GM19099 (cell line): ENCODE results near the gene PDZRN4.

Experiments
- POLR2A ChIP-seq: IDR thresholded peaks from 3 replicates; pipeline ENCODE4 v1.6.1; 2011; ENCODE audit warnings: low read depth; ENCODE audit not compliant: insufficient read length; ENCODE audit errors: extremely low read depth

PDZRN4 gene

DNA sequence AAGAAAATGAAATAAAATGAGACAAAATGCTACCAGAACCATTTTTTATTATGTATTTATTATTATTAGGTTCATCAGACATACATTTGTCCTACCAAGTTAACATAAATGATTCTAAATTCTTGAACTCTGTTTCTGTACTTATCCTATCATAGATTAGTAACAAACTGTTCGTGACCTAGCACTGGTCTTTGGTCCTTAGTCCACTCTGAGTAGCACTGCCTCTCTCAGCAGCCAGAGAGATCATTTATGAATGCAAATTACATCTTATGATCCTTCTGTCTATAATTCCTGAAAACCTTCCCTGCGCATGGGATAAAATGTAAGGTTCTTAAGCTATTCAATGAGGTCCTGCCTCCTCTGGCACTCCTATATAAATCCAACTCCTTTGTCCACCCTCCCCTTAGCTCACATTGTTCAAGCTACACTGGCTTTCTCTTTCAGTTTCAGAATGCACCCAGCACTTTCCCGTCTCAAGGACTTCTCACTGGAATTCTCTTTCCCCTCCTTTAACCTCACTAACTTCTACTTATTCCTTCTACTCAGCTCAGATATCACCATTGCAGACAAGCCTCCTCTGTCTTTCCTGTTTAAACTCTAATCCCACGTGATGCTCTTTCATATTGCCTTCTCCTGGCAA, 17.1 kb downstream of the PDZRN4 start:
- no peak for TF ChIP-seq POLR2A

DNA sequence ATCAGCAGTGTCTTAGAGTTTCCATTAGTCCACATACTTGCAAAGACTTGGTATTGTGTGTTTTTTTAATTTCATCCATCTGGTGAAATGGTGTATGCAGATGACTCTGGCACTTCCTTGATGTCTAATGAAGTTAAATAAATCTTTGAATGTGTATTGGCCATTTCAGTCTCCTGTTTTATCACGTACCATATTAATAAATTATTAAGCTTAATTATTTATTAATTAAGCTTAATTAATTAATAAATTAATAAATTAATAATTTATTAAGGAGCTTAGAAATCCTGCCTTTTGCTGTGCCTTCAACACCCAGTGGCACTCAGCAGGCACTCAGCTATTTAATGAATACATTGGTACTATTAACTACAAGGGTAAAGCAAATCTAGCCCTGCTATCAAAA, 18.2 kb downstream of the PDZRN4 start:
- TF ChIP-seq POLR2A = no peak

DNA sequence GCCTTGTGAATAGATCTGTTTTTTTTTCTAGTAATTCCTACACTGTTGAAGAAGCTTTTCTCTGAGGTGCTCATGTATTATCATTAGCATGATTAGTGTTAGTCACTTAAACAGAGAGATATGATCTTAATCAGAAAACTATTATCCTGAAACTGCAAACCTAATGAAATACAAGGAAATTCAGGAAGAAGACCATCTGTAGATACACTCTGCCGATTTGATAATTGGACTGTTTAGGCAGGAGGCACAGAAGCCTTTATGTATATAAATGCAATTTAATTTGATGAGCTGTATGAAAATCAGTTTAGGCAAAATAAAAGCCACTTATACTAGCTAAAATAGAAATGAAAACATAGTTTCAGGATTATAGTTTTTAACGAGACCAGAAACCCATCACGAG, 23.3 kb downstream of the PDZRN4 start:
- no peak for TF ChIP-seq POLR2A

DNA sequence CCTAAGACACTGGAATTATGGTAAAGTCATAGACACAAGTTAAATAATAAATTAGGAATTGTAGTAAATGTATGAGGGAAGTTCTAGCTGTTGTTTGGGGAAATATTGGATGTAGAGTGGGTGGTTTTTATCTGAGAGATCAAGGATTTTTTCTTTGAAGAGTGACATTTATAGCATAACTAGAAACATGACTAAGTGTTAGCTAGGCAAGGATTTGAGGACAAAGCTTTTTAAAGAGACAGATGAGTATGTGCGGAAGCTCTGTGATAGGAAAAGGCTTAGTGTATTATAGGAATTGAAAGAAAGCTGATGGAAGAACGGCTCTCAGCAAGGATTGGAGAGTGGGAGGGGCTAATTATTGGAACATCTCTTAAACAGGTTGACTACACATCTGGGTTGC, 24.5 kb downstream of the PDZRN4 start:
- TF ChIP-seq POLR2A = no peak

DNA sequence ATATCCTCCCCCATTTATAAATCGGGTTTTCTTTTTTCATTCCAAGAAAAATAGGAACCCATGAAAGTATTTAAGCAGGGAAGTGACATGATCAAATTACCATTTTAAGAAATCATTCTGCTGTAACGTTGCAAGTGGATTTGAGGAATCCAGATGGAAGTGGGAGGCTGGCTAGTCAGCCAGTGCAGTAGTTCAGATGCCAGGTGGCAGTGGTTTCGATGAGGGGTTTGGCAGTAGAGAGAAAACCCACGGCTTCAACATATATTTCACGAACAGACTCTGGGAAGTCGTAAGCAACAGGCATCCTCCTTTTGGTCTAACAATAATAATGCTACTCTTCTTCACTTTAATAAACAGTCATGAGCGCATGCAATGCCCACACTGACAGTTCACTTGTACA, 25.0 kb downstream of the PDZRN4 start:
- TF ChIP-seq POLR2A = no peak

DNA sequence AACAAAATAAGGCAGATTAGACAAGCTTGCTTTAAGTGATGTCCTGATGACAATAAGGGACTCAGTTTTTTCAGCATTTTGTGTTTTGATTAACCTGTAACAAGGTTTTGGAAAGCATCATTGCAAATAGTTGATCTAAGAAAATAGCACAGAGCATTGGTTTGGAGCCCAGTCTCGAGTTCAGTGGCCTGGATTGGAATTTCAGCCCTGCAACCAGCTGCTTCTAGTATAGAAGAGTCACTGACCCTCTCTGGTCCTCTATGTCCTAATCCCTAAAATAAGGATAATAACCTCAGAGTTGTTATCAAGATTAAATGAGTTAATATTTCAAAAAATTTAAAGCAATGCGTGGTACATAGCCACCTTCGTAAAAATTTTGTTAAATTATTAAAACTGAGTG, 25.5 kb downstream of the PDZRN4 start:
- TF ChIP-seq POLR2A = no peak

DNA sequence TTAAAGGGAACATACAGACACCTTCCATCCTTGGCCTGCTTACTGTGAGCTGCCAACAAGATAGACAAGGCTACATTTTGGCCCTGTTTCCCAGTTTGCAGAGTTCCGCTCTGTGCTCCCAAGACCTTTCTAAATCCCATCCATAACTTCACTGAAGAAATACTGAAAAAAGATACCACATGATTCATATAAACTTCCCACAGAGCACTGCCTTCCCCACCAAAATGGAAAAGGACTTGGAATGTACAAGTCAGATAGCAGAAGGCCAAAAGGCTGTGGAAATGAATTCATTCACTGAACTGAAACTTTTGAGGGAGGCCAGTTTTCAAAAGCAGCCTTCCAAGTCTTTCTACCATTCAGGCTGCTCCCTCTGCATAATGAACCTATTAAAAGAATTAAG, 29.6 kb downstream of the PDZRN4 start:
- TF ChIP-seq POLR2A = no peak

DNA sequence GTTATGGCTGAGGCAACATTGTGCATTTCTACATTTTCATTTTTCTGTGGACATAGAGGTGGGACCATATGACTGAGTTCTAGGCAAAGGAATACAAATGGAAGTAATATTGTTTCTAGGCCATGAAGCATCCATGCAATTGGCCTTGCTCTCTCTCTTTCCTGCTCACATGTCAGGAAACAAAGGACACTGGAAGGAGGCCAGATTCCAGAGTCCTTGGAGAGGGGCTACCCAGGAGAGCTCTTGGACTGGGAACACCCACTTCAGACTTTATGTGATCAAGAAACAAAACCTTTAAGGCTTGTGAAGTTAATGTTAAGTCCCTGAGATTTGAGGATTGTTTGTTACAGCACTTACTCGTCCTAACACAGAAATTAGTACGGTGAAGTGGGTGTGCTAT, 32.8 kb downstream of the PDZRN4 start:
- TF ChIP-seq POLR2A = no peak

DNA sequence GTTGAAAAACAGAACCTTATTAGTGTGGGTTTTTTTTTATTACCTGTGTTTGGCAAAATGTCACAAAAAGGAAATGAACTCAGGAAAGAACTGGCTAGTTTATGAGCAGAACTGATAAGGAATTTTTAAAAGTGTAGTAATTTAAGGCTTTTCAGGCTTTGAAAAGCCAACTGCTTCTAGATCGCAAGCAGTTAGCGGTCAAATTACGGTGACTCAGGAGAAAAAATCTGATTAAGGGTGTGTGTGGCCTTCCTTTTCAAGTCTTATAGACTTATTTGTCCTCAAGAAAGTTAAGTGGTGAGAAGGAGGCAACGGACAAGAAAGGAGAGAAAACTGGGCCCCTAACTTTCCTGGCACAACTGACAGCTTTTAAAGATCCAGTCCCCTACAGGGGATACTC, 33.4 kb downstream of the PDZRN4 start:
- TF ChIP-seq POLR2A = no peak

DNA sequence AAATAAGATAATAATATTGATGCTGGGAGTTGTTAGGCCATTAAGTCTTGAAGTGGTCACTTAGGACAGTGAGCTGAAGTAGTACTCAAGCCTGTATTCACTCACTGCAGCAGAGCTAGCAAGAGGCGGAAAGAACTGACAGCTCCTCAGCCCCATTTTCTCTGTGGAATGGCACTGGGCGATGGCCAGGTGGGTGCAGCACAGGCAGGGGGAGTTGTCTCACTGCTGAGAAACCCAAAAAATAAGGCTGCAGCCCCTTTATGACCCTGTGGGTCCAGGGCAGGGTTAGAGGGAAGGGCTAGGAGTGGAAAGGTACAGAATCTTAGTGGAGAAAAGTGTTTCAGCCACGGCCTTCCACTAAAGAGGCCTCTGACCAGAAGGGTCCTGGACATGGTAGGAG, 35.5 kb downstream of the PDZRN4 start:
- no peak for TF ChIP-seq POLR2A

DNA sequence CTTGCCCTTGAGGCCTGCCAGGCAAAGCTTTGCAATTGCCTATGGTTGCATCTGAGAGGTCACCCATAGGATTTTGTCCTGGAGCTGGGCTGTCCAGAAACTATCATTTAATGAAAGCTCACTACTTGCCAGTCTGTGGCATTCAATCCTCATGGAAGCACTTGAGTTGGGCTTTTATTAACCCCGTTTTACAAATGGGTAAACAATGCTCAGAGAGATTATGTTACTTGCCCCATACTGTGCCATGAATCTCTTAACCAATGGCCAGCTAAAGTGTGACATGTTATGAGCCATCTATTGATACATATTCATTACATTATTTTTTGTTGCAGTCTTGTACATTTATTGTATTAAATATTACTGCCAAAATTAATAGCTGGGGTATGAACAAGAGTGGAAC, 35.9 kb downstream of the PDZRN4 start:
- no peak for TF ChIP-seq POLR2A

DNA sequence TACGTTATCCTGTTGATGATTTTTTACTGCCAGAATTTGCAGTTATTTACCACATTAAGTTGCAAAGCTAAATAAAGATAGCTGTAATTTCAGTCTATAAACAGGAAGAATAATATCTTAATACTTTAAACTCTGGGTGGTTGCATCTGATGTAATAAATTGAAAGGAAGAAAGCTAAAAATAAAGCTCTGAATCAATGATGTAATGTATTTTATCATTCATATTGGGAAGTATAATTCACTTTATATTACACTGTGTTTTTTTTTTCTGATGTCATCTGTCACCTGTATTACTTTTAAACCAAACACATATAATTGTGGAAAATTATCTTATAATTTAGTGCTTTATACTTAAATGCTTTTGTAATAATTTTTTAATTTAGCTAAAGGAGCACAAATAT, 37.1 kb downstream of the PDZRN4 start:
- no peak for TF ChIP-seq POLR2A

DNA sequence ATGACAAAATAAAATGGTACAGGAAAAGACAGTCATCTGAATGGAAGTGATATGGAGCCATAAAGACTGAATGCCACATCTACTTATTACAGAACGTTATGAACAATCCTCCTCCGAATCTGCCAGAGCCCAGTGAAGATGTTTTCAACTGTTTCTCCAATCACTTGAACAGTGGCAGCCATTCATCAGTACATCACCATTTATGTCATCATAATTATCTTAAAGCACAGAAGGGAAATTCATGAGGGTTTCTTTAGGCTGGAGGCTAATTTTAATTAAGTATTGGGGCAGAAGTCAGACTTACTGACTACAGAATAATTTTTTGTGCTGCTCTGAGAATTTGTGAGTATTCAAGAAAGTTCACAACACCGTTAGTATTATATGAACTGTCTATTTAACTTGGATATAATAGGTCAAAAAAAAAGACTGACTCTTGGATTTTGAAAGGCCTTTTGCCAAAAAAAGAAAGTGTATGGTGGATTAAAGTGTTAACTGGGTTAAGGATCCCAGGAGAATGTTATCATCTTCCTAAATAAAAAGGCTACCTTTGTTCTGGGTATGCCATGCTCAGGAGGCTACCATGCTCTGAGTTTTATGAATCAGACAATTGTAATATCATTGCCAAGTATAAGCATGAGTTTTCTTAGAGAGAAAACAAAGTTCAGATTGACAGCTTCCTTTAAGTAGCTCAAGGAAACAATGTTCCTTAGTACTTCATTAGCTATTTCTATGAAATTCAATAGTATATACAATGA, 40.1 kb downstream of the PDZRN4 start:
- no peak for TF ChIP-seq POLR2A

DNA sequence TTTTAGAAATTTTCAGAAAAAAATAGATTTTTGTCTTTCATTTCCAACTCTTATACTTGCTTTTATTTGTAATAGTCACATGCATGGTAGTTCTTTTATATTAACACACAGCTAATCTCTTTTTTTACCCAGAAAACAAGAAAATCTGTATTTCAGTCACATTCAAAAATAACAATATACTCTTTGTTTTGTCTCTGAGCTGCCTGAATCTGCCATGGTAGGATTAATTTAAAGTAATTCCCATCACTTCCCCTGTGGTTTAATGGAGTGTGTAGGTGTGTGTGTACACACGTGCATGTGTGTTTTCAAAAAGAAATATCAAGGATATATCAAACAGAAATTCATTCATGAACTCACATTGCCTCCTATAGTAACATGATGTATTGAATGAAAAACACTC, 42.6 kb downstream of the PDZRN4 start:
- TF ChIP-seq POLR2A = no peak

DNA sequence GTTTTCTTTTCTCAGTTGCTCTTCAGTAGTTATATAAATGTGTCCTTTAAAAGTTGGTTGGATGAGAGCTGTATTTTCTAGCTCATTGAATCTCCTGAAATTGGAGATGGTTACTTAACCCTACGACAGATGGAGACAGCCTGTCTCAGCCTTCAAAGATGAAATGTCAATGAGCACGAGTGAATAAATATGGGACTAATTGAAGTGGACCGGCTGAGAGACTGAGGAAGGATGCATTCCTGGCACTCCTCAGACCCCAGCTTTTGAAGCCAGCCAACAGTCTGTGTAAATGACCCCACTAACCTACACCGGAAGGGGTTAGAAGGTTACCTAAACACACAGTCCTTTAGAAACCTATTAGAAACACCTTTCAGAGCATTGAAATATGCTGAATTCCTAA, 46.6 kb downstream of the PDZRN4 start:
- no peak for TF ChIP-seq POLR2A

DNA sequence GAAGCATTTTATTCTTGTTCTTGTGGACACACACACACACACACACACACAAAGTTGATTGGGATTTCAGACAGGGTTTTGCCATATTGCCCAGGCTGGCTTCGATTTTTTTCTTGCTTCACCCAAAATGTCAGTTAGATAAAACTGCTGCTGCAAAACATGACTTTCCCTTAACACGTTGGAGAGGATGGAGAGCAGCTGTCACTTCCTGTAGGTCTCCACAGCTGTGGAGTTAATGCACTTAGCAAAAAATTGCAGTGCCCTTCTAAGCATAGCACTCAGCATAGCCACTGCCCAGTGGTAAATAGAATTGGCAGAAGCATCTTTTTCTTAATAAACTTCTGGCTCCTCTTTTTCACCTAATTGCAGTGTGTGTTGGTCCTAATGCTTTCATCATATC, 54.5 kb downstream of the PDZRN4 start:
- TF ChIP-seq POLR2A = no peak

DNA sequence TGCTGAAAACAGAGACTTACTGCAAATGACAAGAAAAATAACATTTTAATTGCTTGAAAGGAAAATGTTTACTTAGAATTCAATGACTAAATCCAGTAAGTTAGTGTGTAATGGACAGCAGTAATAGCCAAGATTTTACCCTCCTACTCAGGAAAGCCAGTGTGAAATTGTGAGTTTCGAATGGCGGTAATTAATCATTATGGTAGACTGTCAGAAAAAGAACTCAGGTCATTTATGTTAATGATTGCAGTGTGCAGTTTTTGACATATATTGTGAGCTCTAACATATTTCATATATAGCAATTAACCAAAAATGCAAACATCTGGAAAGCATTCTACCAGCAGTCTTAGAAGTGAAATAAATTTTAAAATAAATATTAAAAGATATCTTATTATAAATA, 60.3 kb downstream of the PDZRN4 start:
- TF ChIP-seq POLR2A = no peak
